Lung (tissue), 12 donors: ENCODE data around the gene LENG8. TPM values are rescaled to one million over a fixed set of nuclear protein-coding genes. Genes with fewer than 3 reads are reported as not detected.
"Not testable (repeated sequence)": the region's sequence is repeated elsewhere in the genome, so short reads cannot be mapped to it uniquely, and the experiment has no call there.

Experiments
- ATAC-seq: fragments of 200-7000 bp; cut with Tn5 transposase; one replicate; pipeline ENCODE4 v1.9.1; 2020; ENCODE audit warnings: moderate number of reproducible peaks; ENCODE audit not compliant: insufficient read depth, low FRiP score
- DNase-seq, 3 donors: peaks; one replicate each; pipeline ENCODE4 v3.0.0-alpha.2; 2013 to 2017
- H3K27ac ChIP-seq, 2 donors: one replicate each; pipeline ENCODE4 v1.5.1; 2013; ENCODE audit warnings: mild to moderate bottlenecking in 2 of 2, moderate library complexity in 2 of 2, control low read depth in 1 of 2, inconsistent platforms in 1 of 2, low read depth in 1 of 2, low read length in 1 of 2
- H3K27me3 ChIP-seq, 3 donors: one replicate each; pipeline ENCODE4 v1.5.1; 2013; ENCODE audit warnings: low read length in 2 of 3; ENCODE audit not compliant: control insufficient read depth in 3 of 3, insufficient read depth in 3 of 3
- H3K36me3 ChIP-seq, 4 donors: one replicate each; pipeline ENCODE4 v1.5.1; 2013; ENCODE audit warnings: low read length in 4 of 4, mild to moderate bottlenecking in 1 of 4, moderate library complexity in 1 of 4; ENCODE audit not compliant: control insufficient read depth in 4 of 4, insufficient read depth in 4 of 4
- H3K4me1 ChIP-seq, 5 donors: one replicate each; pipeline ENCODE4 v1.5.1; 2013; ENCODE audit warnings: low read length in 5 of 5, mild to moderate bottlenecking in 2 of 5, moderate library complexity in 1 of 5; ENCODE audit not compliant: control insufficient read depth in 5 of 5, insufficient read depth in 5 of 5
- H3K4me3 ChIP-seq: one replicate; pipeline ENCODE4 v1.5.1; 2013; ENCODE audit warnings: mild to moderate bottlenecking, control low read depth, moderate library complexity
- H3K9ac ChIP-seq, 2 donors: one replicate each; pipeline ENCODE4 v1.5.1; 2013; ENCODE audit warnings: low read length in 2 of 2, control low read depth in 1 of 2; ENCODE audit not compliant: insufficient read depth in 1 of 2
- H3K9me3 ChIP-seq, 4 donors: one replicate each; pipeline ENCODE4 v1.5.1; 2013; ENCODE audit warnings: low read length in 3 of 4, mild to moderate bottlenecking in 1 of 4, moderate library complexity in 1 of 4; ENCODE audit not compliant: control insufficient read depth in 4 of 4, insufficient read depth in 3 of 4
- WGBS, 2 donors: extraction: QIAGEN DNeasy Blood & Tissue Kit; methylation state at CpG; one replicate each; pipeline ENCODE4 v1.1.7; 2013; 5-methylcytosine and 5-hydroxymethylcytosine counted together
- polyA plus RNA-seq, 2 donors: library from polyadenylated mRNA; stranded (reverse); fragments of 200-250 nt; gene quantifications; one replicate each; pipeline ENCODE4 v1.2.1, GENCODE V29; 2013
- total RNA-seq, 2 donors: library from RNA; depleted of rRNA in 1 of 2; stranded (reverse); fragments of >200 nt in 1 of 2; gene quantifications; one replicate each; pipeline ENCODE4 v1.2.1, GENCODE V29; 2014 to 2021
- TF ChIP-seq, protein P1 (sequence below): IDR thresholded peaks from 2 replicates; pipeline ENCODE4 v1.5.1; 2012; ENCODE audit warnings: mild to moderate bottlenecking; ENCODE audit errors: control extremely low read depth, extremely low read depth
- donor health status: control.
- donor health status: control.
- donor health status: Bipolar disorder and iron deficiency.
- donor health status: healthy.
- donor health status: DM: yes; HTN: yes; CAD: no.

The LENG8 gene
- total and polyA plus RNA-seq, 4 donors: 75.1 to 199 (median 113) TPM

DNA sequence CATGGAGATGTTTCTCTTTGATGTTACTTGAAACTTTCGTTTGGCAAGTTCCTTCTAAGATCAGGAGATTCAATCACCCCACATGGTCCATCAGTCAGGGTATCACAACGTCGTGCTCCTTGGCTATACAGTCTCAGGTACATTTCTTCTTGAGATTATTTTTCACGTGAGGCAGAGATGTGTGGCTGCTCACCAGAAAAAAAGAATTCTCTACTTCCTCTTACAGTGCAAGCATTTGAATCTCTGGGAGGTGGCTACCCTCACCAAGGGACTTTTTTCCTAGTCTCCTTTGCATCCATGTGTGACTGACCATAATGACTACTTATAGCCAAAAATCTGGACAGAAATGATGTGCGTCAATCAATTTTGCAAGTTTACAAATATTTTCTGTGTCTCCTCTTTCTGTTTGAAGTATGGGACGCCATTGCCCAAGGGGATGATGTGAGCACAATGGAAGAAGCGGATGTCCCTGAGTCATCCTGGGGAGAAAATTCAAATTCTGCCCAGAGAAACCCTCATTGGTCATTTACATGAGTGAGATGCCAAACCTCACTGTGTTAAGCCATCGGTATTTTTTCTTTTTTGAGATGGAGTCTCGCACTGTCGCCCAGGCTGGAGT is 45.1 kb downstream of the LENG8 start:
- H3K9ac ChIP-seq: no peak overlapping the region
- H3K9me3 ChIP-seq: peaks cover 0 to 2% (median 0%) of the 10 kb centered on the region in 4 donors
- no peaks in the 10 kb centered on the region for H3K4me1 ChIP-seq
- no peaks in the 10 kb centered on the region for H3K36me3 ChIP-seq
- no peak for DNase-seq
- no peaks in the 10 kb centered on the region for H3K27me3 ChIP-seq
- H3K27ac ChIP-seq: no peak overlapping the region
- 72 to 76% methylated on average over 10 of the region's 10 CpGs for WGBS, 2 donors
- no peak overlapping the region for H3K4me3 ChIP-seq
- no peak for ATAC-seq
- TF ChIP-seq, protein P1, sequence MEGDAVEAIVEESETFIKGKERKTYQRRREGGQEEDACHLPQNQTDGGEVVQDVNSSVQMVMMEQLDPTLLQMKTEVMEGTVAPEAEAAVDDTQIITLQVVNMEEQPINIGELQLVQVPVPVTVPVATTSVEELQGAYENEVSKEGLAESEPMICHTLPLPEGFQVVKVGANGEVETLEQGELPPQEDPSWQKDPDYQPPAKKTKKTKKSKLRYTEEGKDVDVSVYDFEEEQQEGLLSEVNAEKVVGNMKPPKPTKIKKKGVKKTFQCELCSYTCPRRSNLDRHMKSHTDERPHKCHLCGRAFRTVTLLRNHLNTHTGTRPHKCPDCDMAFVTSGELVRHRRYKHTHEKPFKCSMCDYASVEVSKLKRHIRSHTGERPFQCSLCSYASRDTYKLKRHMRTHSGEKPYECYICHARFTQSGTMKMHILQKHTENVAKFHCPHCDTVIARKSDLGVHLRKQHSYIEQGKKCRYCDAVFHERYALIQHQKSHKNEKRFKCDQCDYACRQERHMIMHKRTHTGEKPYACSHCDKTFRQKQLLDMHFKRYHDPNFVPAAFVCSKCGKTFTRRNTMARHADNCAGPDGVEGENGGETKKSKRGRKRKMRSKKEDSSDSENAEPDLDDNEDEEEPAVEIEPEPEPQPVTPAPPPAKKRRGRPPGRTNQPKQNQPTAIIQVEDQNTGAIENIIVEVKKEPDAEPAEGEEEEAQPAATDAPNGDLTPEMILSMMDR: no peak

DNA sequence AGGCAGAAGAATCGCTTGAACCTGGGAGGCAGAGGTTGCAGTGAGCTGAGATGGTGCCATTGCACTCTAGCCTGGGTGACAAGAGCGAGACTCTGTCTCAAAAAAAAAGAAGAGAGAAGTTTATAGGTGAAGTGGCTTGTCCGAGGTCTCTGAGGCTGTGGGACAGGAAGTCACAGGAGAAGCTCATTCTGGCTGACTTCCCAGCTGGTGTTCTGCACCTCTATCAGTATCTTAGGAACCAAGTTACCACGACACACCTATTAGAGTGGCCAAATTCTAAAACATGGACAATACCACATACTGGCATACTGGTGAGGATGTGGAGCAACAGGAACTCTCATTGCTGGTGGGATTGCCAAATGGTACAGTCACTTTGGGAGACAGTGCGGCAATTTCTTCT is 46.3 kb downstream of the LENG8 start:
- not testable (repeated sequence) for H3K27me3 ChIP-seq, H3K4me1 ChIP-seq, ATAC-seq, H3K27ac ChIP-seq, DNase-seq, H3K4me3 ChIP-seq, H3K9ac ChIP-seq, H3K36me3 ChIP-seq, H3K9me3 ChIP-seq
- WGBS, 2 donors: 47 to 62% methylated on average over 5 of the region's 5 CpGs

DNA sequence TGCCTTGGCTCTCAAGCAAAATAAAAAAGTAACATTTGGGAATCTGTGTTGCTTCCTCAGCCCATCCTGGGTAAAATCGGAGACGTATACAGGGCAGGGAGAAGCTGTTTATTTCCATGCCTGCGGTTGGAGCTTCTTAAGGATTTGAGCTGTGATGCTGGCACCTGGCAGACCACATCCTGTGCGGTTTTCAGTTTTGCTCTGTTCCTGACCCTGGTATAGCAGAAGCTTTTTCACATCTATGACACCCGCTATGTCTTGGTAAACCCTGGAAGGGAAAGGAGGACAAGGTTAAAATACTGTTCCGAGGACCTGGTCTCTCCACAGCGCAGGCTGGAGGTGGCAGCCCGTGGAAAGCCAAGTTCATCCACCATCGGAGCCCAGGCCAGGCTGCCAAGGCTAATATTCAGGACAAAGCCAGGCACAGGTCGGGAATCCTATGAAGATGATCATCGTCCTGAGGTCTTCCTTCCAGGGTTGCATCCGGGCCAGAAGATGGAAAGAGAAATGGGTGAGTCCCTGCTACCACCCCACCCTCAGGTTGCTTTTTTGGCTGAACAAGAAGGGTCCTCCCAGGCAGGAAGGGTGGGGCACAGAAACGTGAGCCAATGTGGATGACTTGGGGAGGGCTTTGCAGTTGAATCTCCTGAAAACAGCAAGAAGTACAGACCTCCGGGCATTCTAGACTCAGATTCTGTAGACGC is 48.9 kb downstream of the LENG8 start:
- DNase-seq, H3K9ac ChIP-seq, H3K9me3 ChIP-seq, H3K27me3 ChIP-seq, H3K4me3 ChIP-seq, ATAC-seq, H3K27ac ChIP-seq, H3K4me1 ChIP-seq, H3K36me3 ChIP-seq: not testable (repeated sequence)
- WGBS, 2 donors: 58 to 64% methylated on average over 7 to 9 of the region's 15 CpGs

DNA sequence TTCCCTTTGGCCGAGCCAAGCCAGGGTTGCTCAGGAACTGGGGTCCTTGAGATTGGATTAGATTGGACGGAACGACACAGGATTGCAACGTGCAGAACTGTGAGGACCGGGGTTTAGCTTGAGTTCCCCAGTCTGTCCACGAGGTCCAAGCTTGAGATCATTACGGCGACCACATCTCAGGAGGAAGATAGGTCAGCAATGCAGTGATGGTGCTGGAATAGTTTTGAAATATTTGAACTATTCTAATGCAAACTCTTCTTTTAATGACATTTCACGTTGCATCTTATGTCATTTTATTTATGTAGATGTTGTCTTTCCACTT is 49.4 kb downstream of the LENG8 start:
- H3K4me1 ChIP-seq, H3K9me3 ChIP-seq, H3K27me3 ChIP-seq, H3K9ac ChIP-seq, H3K4me3 ChIP-seq, DNase-seq, H3K36me3 ChIP-seq, ATAC-seq, H3K27ac ChIP-seq: not testable (repeated sequence)
- 72 to 74% methylated on average over 8 to 9 of the region's 9 CpGs for WGBS, 2 donors

DNA sequence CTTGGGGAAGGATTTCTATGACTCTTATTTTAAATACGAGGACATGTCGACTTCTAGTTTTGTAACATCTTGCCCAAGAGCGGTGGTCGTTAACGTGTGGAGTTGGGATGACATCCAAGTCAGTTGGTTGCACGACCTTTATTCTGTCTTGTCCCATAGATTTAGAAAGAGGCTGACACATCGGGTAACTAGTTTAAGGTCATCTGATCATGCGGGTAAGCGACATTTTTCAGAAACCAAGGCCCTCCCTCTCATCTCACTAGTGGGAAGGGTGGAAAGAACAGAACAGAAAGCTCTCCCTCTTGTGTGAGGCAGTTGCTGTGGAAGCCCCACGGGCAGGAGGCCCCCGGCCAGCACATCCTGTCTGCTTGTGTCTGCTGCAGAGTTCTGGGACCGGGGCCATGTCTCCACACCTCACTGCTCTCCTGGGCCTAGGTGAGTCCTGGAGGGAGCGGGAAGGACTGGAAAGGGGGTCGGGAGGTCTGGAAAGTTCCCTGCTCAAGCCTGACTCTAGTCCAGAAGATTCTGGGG is 53.6 kb downstream of the LENG8 start, which contains the start of gene LAIR2:
LAIR2 (plus strand) TSS at position 314 of the 531 bp plus-strand sequence; CDS start at position 402, 88 bp downstream.
- Histone ChIP-seq H3K36me3 (no peaks in the 10 kb centered on the region), H3K27ac (no peak within 1 kb of the TSS), H3K4me1 (no peaks in the 10 kb centered on the region), H3K4me3 (no peak within 1 kb of the TSS), H3K9me3 (peaks cover 0 to 5% (median 0%) of the 10 kb centered on the region in 4 donors), H3K9ac (no peak within 1 kb of the TSS), H3K27me3 (peaks cover 0 to 3% (median 0%) of the 10 kb centered on the region in 3 donors)
- TF ChIP-seq, protein P1: no peak
- 37 to 59% methylated on average over 14 of the region's 14 CpGs for WGBS, 2 donors
- ATAC-seq: no peak
- no peak for DNase-seq

DNA sequence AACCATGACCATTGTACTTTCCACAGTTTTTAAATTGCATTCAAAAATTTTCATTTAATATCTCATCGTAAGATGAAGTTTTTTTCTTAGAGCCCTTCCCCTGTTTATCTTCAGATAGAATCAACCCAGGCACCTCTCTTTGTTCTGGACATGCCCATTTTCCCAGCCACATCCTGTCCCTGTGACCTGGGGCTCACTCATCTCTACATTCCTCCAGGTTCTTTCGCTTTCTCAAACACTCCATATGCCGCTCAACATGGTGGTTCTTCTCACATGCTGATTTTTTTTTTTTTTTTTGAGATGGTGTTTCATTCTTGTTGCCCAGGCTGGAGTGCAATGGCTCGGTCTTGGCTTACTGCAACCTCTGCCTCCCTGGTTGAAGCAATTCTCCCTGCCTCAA is 56.5 kb downstream of the LENG8 start:
- H3K36me3 ChIP-seq, H3K27ac ChIP-seq, H3K9me3 ChIP-seq, H3K4me1 ChIP-seq, H3K4me3 ChIP-seq, H3K9ac ChIP-seq, ATAC-seq, DNase-seq, H3K27me3 ChIP-seq: not testable (repeated sequence)
- WGBS, 2 donors: 74 to 87% methylated on average over 4 of the region's 4 CpGs
